HG02588 (cell line): ENCODE data around the gene GRK5.

ENCODE experiments used
- ATAC-seq: cut with Tn5 transposase; IDR thresholded peaks from one replicate; pipeline ENCODE4 v1.9.1; 2021; ENCODE audit warnings: mild to moderate bottlenecking, moderate library complexity; ENCODE audit not compliant: unreplicated experiment

Gene GRK5

DNA sequence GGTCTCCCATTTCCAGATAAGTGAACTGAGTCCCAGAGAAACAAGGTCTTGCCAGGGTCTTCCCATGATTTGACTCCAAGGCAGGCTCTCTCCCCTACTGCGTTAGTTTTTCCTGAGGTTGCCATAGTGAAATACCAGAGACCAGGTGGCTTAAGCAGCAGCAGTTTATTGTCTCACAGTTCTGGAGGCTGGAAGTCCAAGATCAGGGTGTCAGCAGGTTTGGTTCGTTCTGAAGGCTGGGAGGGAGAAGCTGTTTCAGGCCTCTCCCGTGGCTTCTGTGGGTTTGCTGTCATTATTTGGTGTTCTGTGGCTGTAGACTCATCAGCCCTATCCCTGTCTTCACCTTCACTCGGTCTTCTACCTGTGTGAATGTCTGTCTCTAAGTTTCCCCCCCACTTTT, 129.9 kb downstream of the GRK5 start:
- no peak for ATAC-seq

GRCh38 chr10:119337796-119338432, 130.5 kb downstream of the GRK5 start:
- no peak for ATAC-seq

- no peak for ATAC-seq
These were observed 131.7 kb downstream of the GRK5 start for GRCh38 chr10:119339109-119339508.

DNA sequence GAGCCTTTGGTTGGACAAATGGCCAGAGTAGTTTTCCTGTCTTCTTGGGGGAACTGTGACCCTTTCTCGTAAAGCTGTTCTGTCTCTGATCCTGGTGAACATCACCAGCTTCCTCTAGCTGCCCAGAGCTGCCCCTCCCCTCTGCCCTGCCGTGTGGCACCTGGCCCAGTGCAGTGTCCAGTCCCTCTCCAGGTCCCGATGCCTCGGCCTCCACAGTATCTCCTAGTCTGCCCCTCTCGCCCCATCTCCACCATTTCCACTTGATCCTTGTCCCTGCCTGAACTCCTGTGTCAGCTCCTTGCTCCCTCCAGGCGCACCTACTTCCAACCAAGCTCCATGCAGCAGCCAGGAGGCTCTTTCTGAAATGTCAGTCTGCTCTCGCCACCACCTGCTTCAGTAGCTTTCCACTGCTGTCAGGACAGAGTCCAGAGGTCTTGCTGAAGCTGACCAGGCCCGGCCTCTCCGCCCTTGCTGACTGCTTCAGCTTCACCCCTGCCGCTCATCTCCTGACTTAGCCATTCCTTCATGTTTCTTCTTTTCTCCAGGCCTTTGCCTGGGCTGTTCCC, 133.6 kb downstream of the GRK5 start:
- no peak for ATAC-seq

GRCh38 chr10:119341459-119342301, 134.3 kb downstream of the GRK5 start:
- ATAC-seq, result no peak

DNA sequence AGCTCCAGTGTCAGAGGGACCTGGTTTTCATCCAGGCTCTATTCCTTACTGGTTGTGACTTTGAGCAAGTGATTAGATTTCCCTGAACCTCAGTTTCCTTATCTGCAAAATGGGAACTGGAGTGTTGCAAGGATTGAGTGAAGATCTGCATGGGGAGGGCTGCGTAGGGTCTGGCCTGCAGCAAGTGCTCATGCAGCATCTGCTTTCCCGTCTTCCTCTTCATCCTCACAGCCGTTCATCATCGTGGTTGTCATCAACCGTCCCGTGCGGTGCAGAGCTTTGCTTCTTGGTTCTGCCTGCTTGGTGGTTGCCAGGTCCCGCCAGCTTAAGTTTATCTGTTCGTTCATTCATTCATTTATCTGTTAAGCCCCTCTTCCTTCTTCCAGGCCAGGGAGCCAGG, 135.0 kb downstream of the GRK5 start:
- no peak for ATAC-seq

DNA sequence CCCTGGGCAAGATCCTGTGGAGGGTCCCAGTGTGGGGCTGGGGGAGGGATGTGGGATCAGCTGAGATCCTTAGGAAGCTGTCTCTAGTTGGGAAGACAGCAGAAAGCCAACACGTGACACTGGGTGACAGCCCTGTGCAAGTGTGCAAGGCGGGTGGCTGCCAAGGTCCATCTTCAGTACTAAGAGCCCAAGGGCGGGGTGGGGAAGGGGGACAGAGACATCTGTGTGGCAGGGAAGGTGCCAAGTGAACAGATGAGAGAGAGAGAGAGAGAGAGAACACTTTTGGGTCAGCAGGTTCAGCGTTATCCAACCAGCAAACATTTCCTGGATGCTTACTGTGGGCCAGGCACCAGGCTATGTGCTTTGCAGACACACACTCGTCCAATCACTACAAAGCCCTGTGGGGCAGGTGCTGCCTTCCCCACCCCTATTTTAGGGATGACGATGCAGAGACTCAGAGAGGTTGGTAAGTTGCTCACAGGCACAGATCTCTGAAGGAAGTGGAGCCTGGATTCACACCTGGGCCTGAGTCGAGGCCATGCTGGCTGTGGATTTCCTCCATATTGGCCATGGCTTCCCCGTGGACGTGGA, 135.7 kb downstream of the GRK5 start:
- ATAC-seq, result no peak

GRCh38 chr10:119344381-119344780, 137.0 kb downstream of the GRK5 start:
- ATAC-seq, result no peak

DNA sequence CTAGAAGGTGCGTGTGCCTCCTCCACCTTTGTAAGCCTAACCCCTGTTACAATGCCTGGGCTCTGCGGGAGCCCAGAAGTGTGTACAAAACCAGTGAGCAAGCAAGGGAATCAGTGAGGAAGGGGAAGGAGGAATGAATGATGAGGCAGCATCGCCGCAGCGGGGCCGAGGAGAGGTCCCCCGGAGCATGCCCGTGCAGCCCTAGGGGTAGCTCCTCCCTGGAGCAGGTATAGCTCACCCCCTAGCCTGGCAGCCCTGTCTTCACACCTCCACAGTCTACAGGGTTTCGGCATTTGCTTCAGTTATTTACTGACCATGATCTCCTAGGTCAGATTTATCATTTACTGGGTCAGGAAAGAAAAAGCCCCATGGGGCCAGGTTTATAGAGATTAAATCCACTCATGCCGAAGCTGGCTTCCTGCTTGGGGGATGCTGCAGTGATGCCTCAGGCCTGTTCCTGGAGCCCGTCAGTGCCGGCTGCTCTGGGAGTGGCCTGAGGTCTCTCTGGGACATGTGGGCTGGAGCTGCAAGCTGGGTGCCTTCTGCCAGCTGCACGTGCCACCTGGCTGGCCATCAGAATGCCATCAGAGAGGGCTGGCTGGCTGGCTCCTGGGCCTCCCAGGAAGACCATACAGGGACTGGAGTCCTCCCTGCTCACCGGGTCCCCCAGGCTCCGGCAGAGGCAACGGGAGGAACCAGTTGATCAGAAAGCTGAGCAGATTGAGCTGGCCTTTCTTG, 138.9 kb downstream of the GRK5 start:
- no peak for ATAC-seq

- ATAC-seq, result no peak
These were observed 140.0 kb downstream of the GRK5 start for GRCh38 chr10:119347181-119347974.

DNA sequence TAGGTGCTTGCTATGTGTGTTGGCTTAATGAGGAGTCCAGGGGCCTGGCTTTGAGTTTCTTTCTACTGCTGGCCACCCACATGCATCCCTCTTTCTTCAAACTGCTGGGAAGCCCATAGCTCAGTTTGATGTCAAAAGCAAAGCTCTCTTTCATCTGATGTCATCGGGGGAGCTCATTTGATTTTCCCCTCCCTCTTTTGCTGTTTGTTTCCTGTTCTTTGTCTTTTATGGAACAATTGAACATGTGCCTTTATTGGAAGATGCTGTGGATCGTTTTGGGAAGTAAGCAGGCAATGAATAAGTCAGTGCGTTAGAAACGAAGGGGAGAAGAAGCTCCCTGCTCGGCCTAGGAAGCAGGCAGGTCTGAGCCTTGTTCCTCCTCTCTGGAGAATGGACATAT, 140.7 kb downstream of the GRK5 start:
- ATAC-seq, result no peak

GRCh38 chr10:119348516-119349240, 141.3 kb downstream of the GRK5 start:
- no peak for ATAC-seq

DNA sequence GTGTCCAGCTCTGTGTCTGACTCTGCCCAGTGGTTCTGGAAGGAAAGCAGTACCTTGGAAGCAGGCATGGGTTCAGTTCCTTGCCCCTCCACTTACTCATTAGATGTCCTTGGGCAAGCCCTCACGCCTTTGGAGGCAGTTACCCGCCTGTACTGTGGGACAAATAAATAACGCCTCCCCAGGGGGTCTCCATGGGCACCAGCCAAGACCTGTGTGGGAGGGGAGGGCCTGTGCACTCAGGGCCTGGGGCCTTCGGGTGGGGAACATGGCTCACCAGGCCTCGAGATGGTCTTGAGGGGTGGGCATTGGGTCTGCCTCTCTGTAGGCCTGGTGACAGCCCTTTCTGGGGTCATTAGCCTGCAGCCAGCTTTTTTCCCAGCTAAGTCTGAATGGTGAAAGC, 142.0 kb downstream of the GRK5 start:
- no peak for ATAC-seq

GRCh38 chr10:119349937-119350501, 142.6 kb downstream of the GRK5 start:
- no peak for ATAC-seq

- ATAC-seq, result no peak
These were observed 143.2 kb downstream of the GRK5 start for GRCh38 chr10:119350502-119351097.

DNA sequence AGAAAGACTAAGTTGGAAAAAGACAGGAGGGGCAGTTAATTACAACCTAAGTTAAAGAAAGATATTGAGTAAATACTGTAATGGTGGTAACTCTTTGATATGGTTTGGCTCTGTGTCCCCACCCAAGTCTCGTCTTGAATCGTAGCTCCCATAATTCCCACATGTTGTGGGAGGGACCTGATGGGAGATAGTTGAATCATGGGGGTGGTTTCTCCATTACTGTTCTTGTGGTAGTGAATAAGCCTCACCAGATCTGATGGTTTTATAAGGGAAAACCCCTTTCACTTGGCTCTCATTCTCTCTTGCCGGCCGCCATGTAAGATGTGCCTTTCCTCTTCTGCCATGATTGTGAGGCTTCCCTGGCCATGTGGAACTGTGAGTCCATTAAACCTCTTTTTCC, 143.8 kb downstream of the GRK5 start:
- no peak for ATAC-seq

DNA sequence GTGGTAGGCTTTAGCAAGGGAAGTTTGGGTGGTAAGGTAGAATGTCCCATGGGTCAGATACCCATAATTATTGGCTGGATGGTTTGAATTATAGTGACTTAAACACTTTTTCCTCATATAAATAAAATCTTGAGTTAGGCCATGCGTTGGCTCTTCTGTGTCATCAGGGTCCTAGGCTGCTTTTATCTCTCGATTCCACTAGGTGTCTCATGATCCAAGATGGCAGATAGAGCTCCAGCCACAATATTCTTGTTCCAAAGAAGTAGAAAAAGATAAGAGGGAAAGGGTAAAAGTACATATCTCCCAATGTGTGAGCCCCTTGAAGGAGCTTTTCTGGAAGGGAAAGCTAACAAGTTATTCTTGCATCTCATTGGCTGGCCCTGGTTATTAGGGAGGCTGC, 144.7 kb downstream of the GRK5 start:
- ATAC-seq, result no peak

DNA sequence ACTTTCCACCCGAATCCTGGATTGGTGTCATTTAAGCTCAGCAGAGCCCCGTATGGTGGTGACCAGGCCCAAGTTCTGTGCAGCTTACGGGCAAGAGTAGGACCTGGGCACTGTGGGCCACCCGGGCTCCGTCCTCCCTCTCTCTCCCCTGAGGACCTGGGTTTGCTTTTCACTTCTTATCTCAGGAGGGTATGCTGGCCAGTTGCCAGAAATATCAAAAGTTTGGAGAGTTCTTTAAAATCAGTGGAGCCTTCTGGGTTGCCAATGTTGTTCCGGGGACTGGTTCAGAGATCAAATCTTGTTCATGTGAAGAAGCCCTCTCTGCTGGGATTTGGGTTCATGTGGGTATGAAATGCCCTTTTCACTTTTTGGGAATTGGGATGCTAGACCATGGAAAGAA, 145.4 kb downstream of the GRK5 start:
- ATAC-seq, result no peak

- ATAC-seq, result no peak
These were observed 146.1 kb downstream of the GRK5 start for GRCh38 chr10:119353421-119353820.
